Bronchial epithelial cell (primary cell): ENCODE data around the gene CADM1. TPM values are rescaled to one million over a fixed set of nuclear protein-coding genes. Genes with fewer than 3 reads are reported as not detected.

ENCODE experiments used
- DNase-seq: peaks from one replicate; pipeline ENCODE4 v3.0.0-alpha.2; 2010; ENCODE audit warnings: low read depth
- FAIRE-seq: peaks from 2 replicates; lab custom pipeline; 2011; peaks lifted over from hg19 to GRCh38; lab: Jason Lieb, UNC
- H3K27me3 ChIP-seq: 2 replicates; pipeline ENCODE4 v1.5.1; 2011; ENCODE audit warnings: low read length; ENCODE audit not compliant: control insufficient read depth, insufficient read depth
- H3K36me3 ChIP-seq: 2 replicates; pipeline ENCODE4 v1.5.1; 2011; ENCODE audit warnings: low read length; ENCODE audit not compliant: control insufficient read depth, insufficient read depth
- H3K4me3 ChIP-seq: 2 replicates; pipeline ENCODE4 v1.5.1; 2011; ENCODE audit warnings: mild to moderate bottlenecking, low read depth, low read length, control low read depth
- CTCF ChIP-seq: IDR thresholded peaks from 2 replicates; pipeline ENCODE4 v1.5.1; 2011; ENCODE audit warnings: mild to moderate bottlenecking, moderate library complexity, low read length, control low read depth, inconsistent platforms; ENCODE audit not compliant: insufficient read depth, severe bottlenecking
- total RNA-seq: library from RNA; depleted of rRNA; stranded (reverse); fragments of >200 nt; gene quantifications from 2 replicates; pipeline ENCODE4 v1.2.1, GENCODE V29; 2014

The CADM1 gene
- total RNA-seq, 1 donor from 2014 or later = 1.6 TPM

GRCh38 chr11:115222863-115223530 lies 281.2 kb downstream of the CADM1 start:
- Histone ChIP-seq H3K4me3 (no peak overlapping the region), H3K36me3 (no peaks in the 10 kb centered on the region), H3K27me3 (no peaks in the 10 kb centered on the region)
- no peak for FAIRE-seq
- DNase-seq = no peak
- TF ChIP-seq CTCF = no peak

GRCh38 chr11:115222218-115222862 lies 281.9 kb downstream of the CADM1 start:
- FAIRE-seq (peak; percentile 73), DNase-seq (peak; percentile 99)
- no peaks in the 10 kb centered on the region for H3K36me3 ChIP-seq
- no peak overlapping the region for H3K4me3 ChIP-seq
- TF ChIP-seq CTCF = no peak
- H3K27me3 ChIP-seq = no peaks in the 10 kb centered on the region

GRCh38 chr11:115221461-115222069 lies 282.6 kb downstream of the CADM1 start:
- no peaks in the 10 kb centered on the region for H3K36me3 ChIP-seq
- no peak for TF ChIP-seq CTCF
- H3K4me3 ChIP-seq = no peak overlapping the region
- DNase-seq = no peak
- no peaks in the 10 kb centered on the region for H3K27me3 ChIP-seq
- FAIRE-seq = no peak

- no peaks in the 10 kb centered on the region for H3K36me3 ChIP-seq
- H3K4me3 ChIP-seq = no peak overlapping the region
- no peak for FAIRE-seq
- no peaks in the 10 kb centered on the region for H3K27me3 ChIP-seq
- TF ChIP-seq CTCF = no peak
- no peak for DNase-seq
Measured at GRCh38 chr11:115220911-115221310, 283.3 kb downstream of the CADM1 start.

GRCh38 chr11:115220423-115220822 lies 283.8 kb downstream of the CADM1 start:
- no peak overlapping the region for H3K4me3 ChIP-seq

More at GRCh38 chr11:115220423-115220822, 283.8 kb downstream of the CADM1 start:
- DNase-seq = no peak
- no peak for TF ChIP-seq CTCF
- Histone ChIP-seq H3K36me3 (no peaks in the 10 kb centered on the region), H3K27me3 (no peaks in the 10 kb centered on the region)
- no peak for FAIRE-seq
